ENCODE data around the gene SLC16A5. TPM values are rescaled to one million over a fixed set of nuclear protein-coding genes. Genes with fewer than 3 reads are reported as not detected.

Gene SLC16A5
- total RNA-seq, 6 experiments from 2014 or later, result 1.2 to 3.7 (median 1.7) TPM

GRCh38 chr17:75103601-75104554, 16.1 kb downstream of the SLC16A5 start:
- DNase-seq (no peak), ATAC-seq (no peak)
- intact Hi-C loops (cut with DNase I), result no loop called here

GRCh38 chr17:75105126-75106080, 17.6 kb downstream of the SLC16A5 start:
- peaks cover 0 to 7% (median 3%) of the 10 kb centered on the region in 4 donors for H3K4me1 ChIP-seq
- ATAC-seq (peak; percentile 67 to 80 (median 73)), DNase-seq (peak in 2 of 3 donors; percentile 57 to 66)
- H3K27ac ChIP-seq, result no peak overlapping the region
- no peak for TF ChIP-seq POLR2A (IDR thresholded peaks at IDR 0.05)
- peak; percentile 70 to 77 (median 74) for TF ChIP-seq CTCF (IDR thresholded peaks at IDR 0.05)
- H3K9me3 ChIP-seq, result no peaks in the 10 kb centered on the region
- no peaks in the 10 kb centered on the region for H3K36me3 ChIP-seq
- H3K4me3 ChIP-seq, result no peak overlapping the region
- intact Hi-C loops (cut with DNase I), result no loop called here
- WGBS (ENCODE audit: insufficient coverage, low coverage, low lambda C conversion rate, missing lambda C conversion rate), result 31% methylated on average over 13 of the region's 20 CpGs
- H3K27me3 ChIP-seq, result no peaks in the 10 kb centered on the region

More at GRCh38 chr17:75103601-75104554, 16.1 kb downstream of the SLC16A5 start:
- no peak for TF ChIP-seq CTCF (IDR thresholded peaks at IDR 0.05)
- no peak for TF ChIP-seq POLR2A (IDR thresholded peaks at IDR 0.05)
- H3K4me1 ChIP-seq, result peaks cover 0 to under 1% (median 0%) of the 10 kb centered on the region in 4 donors
- H3K9me3 ChIP-seq, result no peaks in the 10 kb centered on the region
- no peak overlapping the region for H3K4me3 ChIP-seq
- no peaks in the 10 kb centered on the region for H3K36me3 ChIP-seq
- no peak overlapping the region for H3K27ac ChIP-seq
- no peaks in the 10 kb centered on the region for H3K27me3 ChIP-seq
- WGBS (ENCODE audit: insufficient coverage, low coverage, low lambda C conversion rate, missing lambda C conversion rate), result 86% methylated on average over 13 of the region's 14 CpGs

GRCh38 chr17:75108193-75108592, 20.4 kb downstream of the SLC16A5 start:
- TF ChIP-seq POLR2A (IDR thresholded peaks at IDR 0.05), result no peak
- no peak for TF ChIP-seq CTCF (IDR thresholded peaks at IDR 0.05)
- no peak for DNase-seq
- Histone ChIP-seq H3K27me3 (no peaks in the 10 kb centered on the region), H3K27ac (no peak overlapping the region), H3K4me3 (no peak overlapping the region), H3K36me3 (no peaks in the 10 kb centered on the region), H3K4me1 (peaks cover 0 to 13% (median 3%) of the 10 kb centered on the region in 4 donors), H3K9me3 (no peaks in the 10 kb centered on the region)
- intact Hi-C loops (cut with DNase I), result no loop called here
- no peak for ATAC-seq
- WGBS (ENCODE audit: insufficient coverage, low coverage, low lambda C conversion rate, missing lambda C conversion rate), result 100% methylated on average over 2 of the region's 2 CpGs

- peaks cover 0 to 13% (median 5%) of the 10 kb centered on the region in 4 donors for H3K4me1 ChIP-seq
- peak overlapping the region; percentile 81 to 90 (median 89) for H3K4me3 ChIP-seq
- TF ChIP-seq CTCF (IDR thresholded peaks at IDR 0.05), result no peak
- TF ChIP-seq POLR2A (IDR thresholded peaks at IDR 0.05), result no peak
- H3K36me3 ChIP-seq, result no peaks in the 10 kb centered on the region
- no peaks in the 10 kb centered on the region for H3K27me3 ChIP-seq
- 35% methylated on average over 21 of the region's 22 CpGs for WGBS (ENCODE audit: insufficient coverage, low coverage, low lambda C conversion rate, missing lambda C conversion rate)
- ATAC-seq (no peak), DNase-seq (no peak)
- no peaks in the 10 kb centered on the region for H3K9me3 ChIP-seq
- intact Hi-C loops (cut with DNase I), result no loop called here
- H3K27ac ChIP-seq, result no peak overlapping the region
Measured at GRCh38 chr17:75109046-75109406, 21.3 kb downstream of the SLC16A5 start.
